ENCODE measurements around the gene EME2. TPM values are rescaled to one million over a fixed set of nuclear protein-coding genes. Genes with fewer than 3 reads are reported as not detected.

Gene EME2
- total RNA-seq, 1 experiment from 2014 or later: 36.3 TPM

DNA sequence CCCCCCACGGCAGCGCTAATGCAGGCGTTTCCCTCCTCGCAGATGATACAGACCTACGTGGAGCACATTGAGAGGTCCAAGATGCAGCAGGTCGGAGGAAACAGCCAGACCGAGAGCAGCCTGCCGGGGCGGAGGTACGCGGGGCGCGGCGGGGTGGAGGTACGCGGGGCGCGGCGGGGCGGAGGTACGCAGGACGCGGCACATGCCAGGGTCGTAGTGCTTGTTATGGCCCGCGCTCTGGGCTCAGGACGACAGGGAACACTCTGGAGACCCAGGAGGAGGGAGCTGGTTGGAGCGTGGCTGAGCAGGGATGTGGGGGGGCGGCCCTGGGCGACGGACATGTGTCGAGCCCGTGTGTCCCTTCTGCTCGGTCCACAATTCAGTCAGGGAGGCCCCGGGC is 43.2 kb upstream of the EME2 start:
- CTCF ChIA-PET: no interaction called here
- no TSS peak for BruUV-seq (replicated peaks)
- intact Hi-C loops (cut with micrococcal nuclease): no loop called here

More for the DNA sequence above, 43.2 kb upstream of the EME2 start:
- H3K9me3 ChIP-seq (ENCODE audit: control insufficient read depth in 1 of 2, insufficient read depth in 1 of 2, low read depth in 1 of 2, low read length in 2 of 2): no peaks in the 10 kb centered on the region
- H3K4me2 ChIP-seq (ENCODE audit: low read length): no peak overlapping the region
- no peaks in the 10 kb centered on the region for H3K4me1 ChIP-seq (ENCODE audit: control insufficient read depth in 1 of 2, insufficient read depth in 2 of 2, low read length in 2 of 2)
- POLR2A ChIA-PET: no interaction called here
- ATAC-seq (no peak), DNase-seq (ENCODE audit: low read depth, low spot score) (no peak)
- H4K20me1 ChIP-seq (ENCODE audit: insufficient read depth): no peaks in the 10 kb centered on the region
- no peak overlapping the region for H2AFZ ChIP-seq (ENCODE audit: low read depth, low read length, poor library complexity, severe bottlenecking)
- no peak overlapping the region for H3K9ac ChIP-seq (ENCODE audit: low read length)
- H3K79me2 ChIP-seq (ENCODE audit: insufficient read depth, low read length): peaks cover 11% of the 10 kb centered on the region; the same call in 1 of the 2 replicates
- peaks cover under 1 to 6% of the 10 kb centered on the region in 2 experiments; a peak in 3 of 4 replicates for H3K36me3 ChIP-seq (ENCODE audit: control insufficient read depth in 1 of 2, insufficient read depth in 2 of 2, low read length in 2 of 2)
- H3K4me3 ChIP-seq (replicated peaks in 1 of 2; ENCODE audit: low read depth in 1 of 2, low read length in 2 of 2): no peak overlapping the region
- RAD21 ChIA-PET (ENCODE audit: low non-redundant PET in 1 of 2, low total read pairs in 2 of 2, uncharacterized antibody in 2 of 2, unreplicated experiment in 2 of 2): no interaction called here
- TF ChIP-seq SIN3A (IDR thresholded peaks at IDR 0.05; ENCODE audit: low read depth): no peak
- TF ChIP-seq, protein P1, sequence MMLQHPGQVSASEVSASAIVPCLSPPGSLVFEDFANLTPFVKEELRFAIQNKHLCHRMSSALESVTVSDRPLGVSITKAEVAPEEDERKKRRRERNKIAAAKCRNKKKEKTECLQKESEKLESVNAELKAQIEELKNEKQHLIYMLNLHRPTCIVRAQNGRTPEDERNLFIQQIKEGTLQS (IDR thresholded peaks at IDR 0.05): no peak
- TF ChIP-seq TCF7L2 (IDR thresholded peaks at IDR 0.05; ENCODE audit: borderline replicate concordance, extremely low read depth, insufficient read depth, insufficient read length): no peak
- no peak for TF ChIP-seq ZNF274 (IDR thresholded peaks at IDR 0.05; ENCODE audit: low read depth, low read length)
- TF ChIP-seq, protein P2, sequence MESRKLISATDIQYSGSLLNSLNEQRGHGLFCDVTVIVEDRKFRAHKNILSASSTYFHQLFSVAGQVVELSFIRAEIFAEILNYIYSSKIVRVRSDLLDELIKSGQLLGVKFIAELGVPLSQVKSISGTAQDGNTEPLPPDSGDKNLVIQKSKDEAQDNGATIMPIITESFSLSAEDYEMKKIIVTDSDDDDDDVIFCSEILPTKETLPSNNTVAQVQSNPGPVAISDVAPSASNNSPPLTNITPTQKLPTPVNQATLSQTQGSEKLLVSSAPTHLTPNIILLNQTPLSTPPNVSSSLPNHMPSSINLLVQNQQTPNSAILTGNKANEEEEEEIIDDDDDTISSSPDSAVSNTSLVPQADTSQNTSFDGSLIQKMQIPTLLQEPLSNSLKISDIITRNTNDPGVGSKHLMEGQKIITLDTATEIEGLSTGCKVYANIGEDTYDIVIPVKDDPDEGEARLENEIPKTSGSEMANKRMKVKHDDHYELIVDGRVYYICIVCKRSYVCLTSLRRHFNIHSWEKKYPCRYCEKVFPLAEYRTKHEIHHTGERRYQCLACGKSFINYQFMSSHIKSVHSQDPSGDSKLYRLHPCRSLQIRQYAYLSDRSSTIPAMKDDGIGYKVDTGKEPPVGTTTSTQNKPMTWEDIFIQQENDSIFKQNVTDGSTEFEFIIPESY (IDR thresholded peaks at IDR 0.05; ENCODE audit: extremely low read depth, insufficient replicate concordance, low read length): no peak
- TF ChIP-seq ELF1 (IDR thresholded peaks at IDR 0.05; ENCODE audit: borderline replicate concordance, low read depth): no peak
- TF ChIP-seq SRF (IDR thresholded peaks at IDR 0.05; ENCODE audit: low read depth): no peak
- TF ChIP-seq EZH2phosphoT487 (IDR thresholded peaks at IDR 0.05; ENCODE audit: borderline replicate concordance): no peak
- TF ChIP-seq ZFX (IDR thresholded peaks at IDR 0.05): no peak
- no peak for TF ChIP-seq YY1 (IDR thresholded peaks at IDR 0.05; ENCODE audit: extremely low read depth, insufficient replicate concordance, low read depth, low read length)
- no peak for TF ChIP-seq FOSL1 (IDR thresholded peaks at IDR 0.05; ENCODE audit: low read depth)
- no peak for TF ChIP-seq CEBPB (IDR thresholded peaks at IDR 0.05; ENCODE audit: low read depth)
- TF ChIP-seq RAD21 (IDR thresholded peaks at IDR 0.05; ENCODE audit: low read depth): no peak
- no peak for TF ChIP-seq SP1 (IDR thresholded peaks at IDR 0.05; ENCODE audit: low read depth)
- TF ChIP-seq EGR1 (IDR thresholded peaks at IDR 0.05; ENCODE audit: low read depth): no peak
- no peak for TF ChIP-seq EZH2 (IDR thresholded peaks at IDR 0.05)
- no peak for TF ChIP-seq CBX3 (IDR thresholded peaks at IDR 0.05; ENCODE audit: low read depth)
- H3K27me3 ChIP-seq (ENCODE audit: insufficient read depth, low read length): no peaks in the 10 kb centered on the region
- no peak overlapping the region for H3K27ac ChIP-seq (ENCODE audit: low read depth, low read length)
- H3K9me2 ChIP-seq (ENCODE audit: insufficient read depth): no peaks in the 10 kb centered on the region
